Omental fat pad (tissue), 4 donors: Measurements from ENCODE around the gene RABGGTA. TPM values are rescaled to one million over a fixed set of nuclear protein-coding genes. Genes with fewer than 3 reads are reported as not detected.

Source experiments
- ATAC-seq: fragments of 150-250 bp; one replicate; pipeline ENCODE4 v1.9.1; 2016; ENCODE audit warnings: mild to moderate bottlenecking, moderate library complexity; ENCODE audit not compliant: low FRiP score
- DNase-seq: peaks from one replicate; pipeline ENCODE4 v3.0.0-alpha.2; 2019; ENCODE audit warnings: low spot score
- CTCF ChIP-seq, 3 donors: fragments of 450-650 bp; IDR thresholded peaks; one replicate each; pipeline ENCODE4 v1.5.1; 2016 to 2017; ENCODE audit warnings: antibody characterized with exemption in 3 of 3, mild to moderate bottlenecking in 3 of 3, moderate library complexity in 2 of 3
- total RNA-seq, 4 donors: library from RNA; depleted of rRNA; stranded (reverse); fragments of >200 nt; gene quantifications; one replicate each; pipeline ENCODE4 v1.1.0, GENCODE V29; 2016

Gene RABGGTA
- total RNA-seq, 4 donors from 2014 or later: 20.7 to 30.9 (median 25.0) TPM

GRCh38 chr14:24283796-24284460, 12.5 kb upstream of the RABGGTA start:
- DNase-seq (no peak), ATAC-seq (no peak)
- no peak for TF ChIP-seq CTCF (IDR thresholded peaks at IDR 0.05)

- TF ChIP-seq CTCF (IDR thresholded peaks at IDR 0.05): no peak
- ATAC-seq: no peak
- no peak for DNase-seq
Observed at GRCh38 chr14:24282736-24283135, 11.3 kb upstream of the RABGGTA start.

GRCh38 chr14:24281636-24282035, 10.2 kb upstream of the RABGGTA start:
- no peak for TF ChIP-seq CTCF (IDR thresholded peaks at IDR 0.05)
- DNase-seq (no peak), ATAC-seq (no peak)

GRCh38 chr14:24280797-24281460, 9.5 kb upstream of the RABGGTA start:
- TF ChIP-seq CTCF (IDR thresholded peaks at IDR 0.05): no peak
- ATAC-seq: peak; percentile 79
- DNase-seq: no peak

- ATAC-seq (no peak), DNase-seq (no peak)
- TF ChIP-seq CTCF (IDR thresholded peaks at IDR 0.05): no peak
Observed at GRCh38 chr14:24279301-24280186, 8.1 kb upstream of the RABGGTA start.

GRCh38 chr14:24278424-24278823, 7.0 kb upstream of the RABGGTA start:
- DNase-seq (no peak), ATAC-seq (no peak)
- TF ChIP-seq CTCF (IDR thresholded peaks at IDR 0.05): no peak
